Spleen (tissue), 11 donors: Measurements from ENCODE around the gene PSRC1. TPM values are rescaled to one million over a fixed set of nuclear protein-coding genes. Genes with fewer than 3 reads are reported as not detected.

Experiments
- DNase-seq: peaks from one replicate; pipeline ENCODE4 v3.0.0-alpha.2; 2020
- H3K27ac ChIP-seq, 8 donors: fragments of 200-600 bp; sonication (generic) in 7 of 8; 1 replicate in 4 of 8; 2 replicates in 4 of 8; pipeline versions ENCODE4 v1.5.0 to v1.8.0; 2016 to 2021; ENCODE audit warnings: inconsistent platforms in 4 of 8, mild to moderate bottlenecking in 4 of 8, moderate library complexity in 1 of 8
- H3K27me3 ChIP-seq, 7 donors: fragments of 200-600 bp; sonication (generic) in 6 of 7; replicated peaks in 1 of 7; 1 replicate in 4 of 7; 2 replicates in 3 of 7; pipeline versions ENCODE4 v1.5.0 to v1.8.0; 2016 to 2021; ENCODE audit warnings: inconsistent platforms in 3 of 7, mild to moderate bottlenecking in 1 of 7
- H3K36me3 ChIP-seq, 6 donors: fragments of 200-600 bp; sonication (generic) in 5 of 6; 1 replicate in 4 of 6; 2 replicates in 2 of 6; pipeline versions ENCODE4 v1.5.0 to v1.8.0; 2016 to 2021; ENCODE audit warnings: inconsistent platforms in 2 of 6
- H3K4me1 ChIP-seq, 6 donors: fragments of 200-600 bp; sonication (generic) in 5 of 6; 1 replicate in 3 of 6; 2 replicates in 3 of 6; pipeline versions ENCODE4 v1.5.0 to v1.8.0; 2016 to 2021; ENCODE audit warnings: inconsistent platforms in 3 of 6
- H3K4me3 ChIP-seq, 8 donors: fragments of 200-600 bp; sonication (generic) in 7 of 8; 1 replicate in 4 of 8; 2 replicates in 4 of 8; pipeline versions ENCODE4 v1.5.0 to v1.8.0; 2016 to 2021; ENCODE audit warnings: inconsistent platforms in 4 of 8, mild to moderate bottlenecking in 4 of 8, moderate library complexity in 2 of 8
- H3K9me3 ChIP-seq, 8 donors: fragments of 200-600 bp; sonication (generic) in 7 of 8; 1 replicate in 4 of 8; 2 replicates in 4 of 8; pipeline versions ENCODE4 v1.5.0 to v1.8.0; 2016 to 2021; ENCODE audit warnings: inconsistent platforms in 4 of 8
- POLR2A ChIP-seq, 3 donors: fragments of 450-650 bp; IDR thresholded peaks; one replicate each; pipeline ENCODE4 v1.5.1; 2017; ENCODE audit warnings: antibody characterized with exemption in 3 of 3, mild to moderate bottlenecking in 1 of 3
- POLR2AphosphoS5 ChIP-seq, 3 donors: sonication (generic); formaldehyde crosslinking; IDR thresholded peaks; one replicate each; pipeline ENCODE4 v1.5.1; 2017; ENCODE audit warnings: antibody characterized with exemption in 3 of 3
- WGBS, 5 donors: extraction: QIAGEN DNeasy Blood & Tissue Kit in 3 of 5; methylation state at CpG; one replicate each; pipeline versions ENCODE4 v1.1.5 to v1.1.7; 2013 to 2018; 5-methylcytosine and 5-hydroxymethylcytosine counted together
- intact Hi-C: fragments of 100-400 bp; cut with DNase I; formaldehyde crosslinking; loops from one replicate; pipeline ENCODE4 v1.15.0; 2023; ENCODE audit warnings: low total_unique reads
- polyA plus RNA-seq, 3 donors: library from polyadenylated mRNA; stranded (reverse); fragments of 200-250 nt; gene quantifications; one replicate each; pipeline ENCODE4 v1.2.1, GENCODE V29; 2013
- total RNA-seq, 7 donors: library from RNA; depleted of rRNA in 3 of 7; stranded (reverse); fragments of >200 nt in 3 of 7; fragmentation: NEBNext Ultra II Directional in 4 of 7; extraction: Animal tissue kit (Norgen Biotek cat#: 25700) in 4 of 7; gene quantifications; one replicate each; pipeline versions ENCODE4 v1.1.0 to v1.2.1, GENCODE V29; 2016 to 2021
- TF ChIP-seq, protein P1 (sequence below), 11 experiments: fragments of 200-600 bp in 7 of 11; fragments of 450-650 bp in 4 of 11; sonication (generic) in 4 of 11; IDR thresholded peaks in 8 of 11; conservative IDR thresholded peaks in 3 of 11; 1 replicate in 7 of 11; 2 replicates in 4 of 11; pipeline versions ENCODE4 v1.4.0 to v1.8.0; 2016 to 2021; ENCODE audit warnings: antibody characterized with exemption in 11 of 11, inconsistent platforms in 4 of 11, mild to moderate bottlenecking in 1 of 11
- donor health status: healthy with polysubstance abuse.
- donor health status: DM: no; HTN: no; CAD: no; lungs with moderate emphysema.
- donor health status: DM: no; HTN: no; CAD: no.
- donor health status: Bipolar disorder and iron deficiency.
- donor health status: healthy.
- donor health status: DM: no; HTN: no; CAD: no.
- donor health status: DM: yes; HTN: yes; CAD: no.

The PSRC1 gene
- total and polyA plus RNA-seq, 10 donors: 2.0 to 9.3 (median 3.5) TPM

DNA sequence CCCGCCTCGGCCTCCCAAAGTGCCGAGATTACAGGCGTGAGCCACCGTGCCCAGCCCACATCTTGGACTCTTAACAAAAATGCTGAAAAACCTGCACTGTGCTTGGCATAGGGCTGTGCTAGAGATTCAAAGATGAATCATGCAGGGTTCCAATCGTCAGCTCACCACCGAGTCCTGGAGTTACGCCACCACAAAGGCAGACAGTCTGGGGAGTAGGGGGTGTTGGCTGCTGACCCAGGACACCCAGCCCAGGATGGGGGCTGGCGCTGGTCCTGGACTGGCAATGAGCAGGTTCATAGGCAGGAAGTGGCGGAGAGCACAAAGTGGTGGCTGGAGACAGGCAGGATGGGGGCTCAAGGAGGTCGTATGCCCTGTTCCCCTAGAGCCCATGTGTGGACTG lies 16.0 kb downstream of the PSRC1 start:
- WGBS, 5 donors: 75 to 85% (median 81%) methylated on average over 11 of the region's 11 CpGs
- Histone ChIP-seq H3K9me3 (no peaks in the 10 kb centered on the region), H3K4me1 (peaks cover 0 to 11% (median 7%) of the 10 kb centered on the region in 6 donors), H3K27ac (no peak overlapping the region), H3K4me3 (no peak overlapping the region), H3K27me3 (peaks cover 0 to 10% (median 0%) of the 10 kb centered on the region in 7 donors), H3K36me3 (no peaks in the 10 kb centered on the region)
- DNase-seq: no peak
- TF ChIP-seq POLR2A (IDR thresholded peaks at IDR 0.05) (no peak), POLR2AphosphoS5 (IDR thresholded peaks at IDR 0.05) (no peak)
- TF ChIP-seq, protein P1, sequence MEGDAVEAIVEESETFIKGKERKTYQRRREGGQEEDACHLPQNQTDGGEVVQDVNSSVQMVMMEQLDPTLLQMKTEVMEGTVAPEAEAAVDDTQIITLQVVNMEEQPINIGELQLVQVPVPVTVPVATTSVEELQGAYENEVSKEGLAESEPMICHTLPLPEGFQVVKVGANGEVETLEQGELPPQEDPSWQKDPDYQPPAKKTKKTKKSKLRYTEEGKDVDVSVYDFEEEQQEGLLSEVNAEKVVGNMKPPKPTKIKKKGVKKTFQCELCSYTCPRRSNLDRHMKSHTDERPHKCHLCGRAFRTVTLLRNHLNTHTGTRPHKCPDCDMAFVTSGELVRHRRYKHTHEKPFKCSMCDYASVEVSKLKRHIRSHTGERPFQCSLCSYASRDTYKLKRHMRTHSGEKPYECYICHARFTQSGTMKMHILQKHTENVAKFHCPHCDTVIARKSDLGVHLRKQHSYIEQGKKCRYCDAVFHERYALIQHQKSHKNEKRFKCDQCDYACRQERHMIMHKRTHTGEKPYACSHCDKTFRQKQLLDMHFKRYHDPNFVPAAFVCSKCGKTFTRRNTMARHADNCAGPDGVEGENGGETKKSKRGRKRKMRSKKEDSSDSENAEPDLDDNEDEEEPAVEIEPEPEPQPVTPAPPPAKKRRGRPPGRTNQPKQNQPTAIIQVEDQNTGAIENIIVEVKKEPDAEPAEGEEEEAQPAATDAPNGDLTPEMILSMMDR (IDR thresholded peaks at IDR 0.05 in 8 of 11, conservative IDR thresholded peaks at IDR 0.05 in 3 of 11): no peak
- intact Hi-C loops: no loop called here

DNA sequence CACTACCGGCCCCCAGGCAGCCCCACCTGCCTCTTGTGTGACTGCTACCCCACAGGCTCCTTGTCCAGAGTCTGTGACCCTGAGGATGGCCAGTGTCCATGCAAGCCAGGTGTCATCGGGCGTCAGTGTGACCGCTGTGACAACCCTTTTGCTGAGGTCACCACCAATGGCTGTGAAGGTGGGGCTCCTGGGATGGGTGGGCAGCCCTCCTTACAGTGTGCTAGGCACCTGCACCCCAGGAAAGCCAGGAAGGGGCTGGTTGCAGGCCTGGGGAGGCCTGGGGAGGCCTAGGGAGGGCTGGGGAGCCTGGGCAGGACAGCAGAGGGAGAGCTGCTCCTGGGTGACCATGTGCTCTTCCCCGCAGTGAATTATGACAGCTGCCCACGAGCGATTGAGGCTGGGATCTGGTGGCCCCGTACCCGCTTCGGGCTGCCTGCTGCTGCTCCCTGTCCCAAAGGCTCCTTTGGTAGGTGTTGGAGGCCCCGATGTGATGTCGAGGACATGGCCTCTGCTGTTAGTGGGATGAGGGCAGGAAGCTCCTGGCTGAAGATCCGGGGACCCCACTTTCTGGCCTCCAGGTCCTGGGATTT lies 17.1 kb downstream of the PSRC1 start:
- H3K27ac ChIP-seq: no peak overlapping the region
- H3K9me3 ChIP-seq: no peaks in the 10 kb centered on the region
- DNase-seq: peak; percentile 71
- peaks cover 0 to 11% (median 7%) of the 10 kb centered on the region in 6 donors for H3K4me1 ChIP-seq
- H3K27me3 ChIP-seq: peaks cover 0 to 10% (median 0%) of the 10 kb centered on the region in 7 donors
- H3K36me3 ChIP-seq: no peaks in the 10 kb centered on the region
- no peak overlapping the region for H3K4me3 ChIP-seq
- 91 to 96% (median 94%) methylated on average over 9 to 13 of the region's 13 CpGs for WGBS, 5 donors
- TF ChIP-seq POLR2AphosphoS5 (IDR thresholded peaks at IDR 0.05) (no peak), POLR2A (IDR thresholded peaks at IDR 0.05) (no peak)
- TF ChIP-seq, protein P1 (IDR thresholded peaks at IDR 0.05 in 8 of 11, conservative IDR thresholded peaks at IDR 0.05 in 3 of 11): no peak
- intact Hi-C loops: no loop called here

DNA sequence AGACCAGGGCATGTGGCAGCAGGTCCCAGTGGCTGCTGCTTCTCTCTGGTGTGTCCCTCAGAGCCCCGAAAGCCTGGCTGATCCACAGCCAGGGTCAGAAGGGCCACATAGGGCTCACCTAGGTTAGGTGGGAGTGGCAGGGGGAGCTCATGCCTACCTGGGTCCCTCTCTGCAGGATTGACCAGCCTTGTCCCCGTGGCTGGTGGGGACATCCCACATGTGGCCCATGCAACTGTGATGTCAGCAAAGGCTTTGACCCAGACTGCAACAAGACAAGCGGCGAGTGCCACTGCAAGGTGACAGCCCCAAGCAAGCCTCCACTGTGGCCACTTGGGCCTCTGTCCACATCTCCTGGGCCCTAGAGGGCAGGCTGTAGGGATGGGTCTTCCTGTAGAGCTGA lies 17.9 kb downstream of the PSRC1 start:
- 86 to 93% (median 90%) methylated on average over 2 to 4 of the region's 4 CpGs for WGBS, 5 donors
- Histone ChIP-seq H3K36me3 (no peaks in the 10 kb centered on the region), H3K9me3 (no peaks in the 10 kb centered on the region), H3K27ac (no peak overlapping the region), H3K27me3 (peaks cover 0 to 10% (median 0%) of the 10 kb centered on the region in 7 donors), H3K4me3 (no peak overlapping the region), H3K4me1 (peaks cover 0 to 11% (median 7%) of the 10 kb centered on the region in 6 donors)
- TF ChIP-seq POLR2AphosphoS5 (IDR thresholded peaks at IDR 0.05): no peak
- TF ChIP-seq, protein P1 (IDR thresholded peaks at IDR 0.05 in 8 of 11, conservative IDR thresholded peaks at IDR 0.05 in 3 of 11): no peak
- no peak for TF ChIP-seq POLR2A (IDR thresholded peaks at IDR 0.05)
- no peak for DNase-seq
- intact Hi-C loops: no loop called here

DNA sequence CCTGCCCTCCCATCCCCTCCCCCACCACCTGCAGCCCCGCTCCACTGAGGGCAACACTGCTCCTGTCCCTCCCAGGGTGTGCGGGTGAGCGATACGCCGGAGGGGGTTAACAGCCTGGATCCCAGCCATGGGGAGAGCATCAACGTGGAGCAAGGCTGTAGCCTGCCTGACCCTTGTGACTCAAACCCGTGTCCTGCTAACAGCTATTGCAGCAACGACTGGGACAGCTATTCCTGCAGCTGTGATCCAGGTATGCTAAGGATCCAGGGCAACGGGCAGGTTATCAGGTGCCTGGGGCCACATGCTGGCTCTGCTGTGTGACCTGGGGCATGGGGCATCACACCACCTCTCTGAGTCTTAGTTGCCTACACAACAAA lies 18.6 kb downstream of the PSRC1 start:
- DNase-seq: no peak
- intact Hi-C loops: no loop called here
- H3K9me3 ChIP-seq: no peaks in the 10 kb centered on the region
- TF ChIP-seq, protein P1 (IDR thresholded peaks at IDR 0.05 in 8 of 11, conservative IDR thresholded peaks at IDR 0.05 in 3 of 11): no peak
- TF ChIP-seq POLR2A (IDR thresholded peaks at IDR 0.05): no peak
- no peak for TF ChIP-seq POLR2AphosphoS5 (IDR thresholded peaks at IDR 0.05)
- peaks cover 0 to 10% (median 0%) of the 10 kb centered on the region in 7 donors for H3K27me3 ChIP-seq
- H3K4me1 ChIP-seq: peaks cover 0 to 11% (median 7%) of the 10 kb centered on the region in 6 donors
- 76 to 84% (median 80%) methylated on average over 6 to 9 of the region's 9 CpGs; no CpG with 5 or more reads in 1 of the 5 donors for WGBS, 5 donors
- H3K4me3 ChIP-seq: no peak overlapping the region
- H3K27ac ChIP-seq: no peak overlapping the region
- H3K36me3 ChIP-seq: no peaks in the 10 kb centered on the region
